Left ventricle myocardium inferior (tissue), 1 donor: Measurements from ENCODE around the gene AGFG1. TPM values are rescaled to one million over a fixed set of nuclear protein-coding genes. Genes with fewer than 3 reads are reported as not detected.
A peak's percentile ranks its signal among the peaks of the same experiment; 100 is the strongest.

Experiments used
- DNase-seq: peaks from one replicate; pipeline ENCODE4 v3.0.0-alpha.2; 2020
- H3K27ac ChIP-seq: fragments of 200-600 bp; replicated peaks from 2 replicates; pipeline ENCODE4 v1.8.0; 2021
- H3K27me3 ChIP-seq: fragments of 200-600 bp; 2 replicates; pipeline ENCODE4 v1.8.0; 2021; ENCODE audit warnings: low read depth
- H3K36me3 ChIP-seq: fragments of 200-600 bp; 2 replicates; pipeline ENCODE4 v1.8.0; 2021
- H3K4me1 ChIP-seq: fragments of 200-600 bp; 2 replicates; pipeline ENCODE4 v1.8.0; 2021
- H3K4me3 ChIP-seq: fragments of 200-600 bp; 2 replicates; pipeline ENCODE4 v1.8.0; 2021; ENCODE audit warnings: mild to moderate bottlenecking, moderate library complexity
- H3K9me3 ChIP-seq: fragments of 200-600 bp; replicated peaks from 2 replicates; pipeline ENCODE4 v1.8.0; 2021
- intact Hi-C: fragments of 100-400 bp; cut with micrococcal nuclease; formaldehyde crosslinking; loops from one replicate; pipeline ENCODE4 v1.11.0; 2022
- total RNA-seq: library from RNA; stranded (reverse); fragmentation: NEBNext Ultra II Directional; extraction: Animal tissue kit (Norgen Biotek cat#: 25700); gene quantifications from one replicate; pipeline ENCODE4 v1.2.1, GENCODE V29; 2021
- TF ChIP-seq, protein P1 (sequence below): fragments of 200-600 bp; IDR thresholded peaks from 2 replicates; pipeline ENCODE4 v1.8.0; 2021; ENCODE audit warnings: antibody characterized with exemption, mild to moderate bottlenecking, borderline replicate concordance
- donor health status: DM: no; HTN: yes; CAD: no; lungs with severe emphysema.

Gene AGFG1
- total RNA-seq, 1 donor from 2014 or later = 50.4 TPM

DNA sequence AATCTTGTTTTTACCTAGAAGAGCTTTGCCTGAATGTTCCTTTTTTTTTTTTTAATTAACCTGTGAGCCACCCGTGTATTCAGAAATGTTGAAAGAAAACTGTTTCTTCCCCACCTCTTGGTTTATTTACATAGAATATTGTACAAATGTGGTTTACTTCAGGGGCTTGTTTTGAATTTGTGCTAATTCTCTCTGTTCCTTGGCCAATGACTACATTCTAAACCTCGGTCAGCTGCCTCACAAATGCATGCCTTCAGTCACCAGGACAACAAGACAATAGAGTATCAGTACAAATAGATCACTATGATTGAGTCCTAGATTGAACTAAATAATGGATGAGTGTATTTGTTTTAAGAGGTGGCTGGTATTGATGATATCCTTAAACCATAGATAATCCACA lies 36.0 kb downstream of the AGFG1 start:
- intact Hi-C loops = no loop called here
- DNase-seq = no peak
- no peak overlapping the region for H3K4me3 ChIP-seq
- H3K4me1 ChIP-seq = peaks cover 97% of the 10 kb centered on the region
- no peaks in the 10 kb centered on the region for H3K9me3 ChIP-seq
- H3K27me3 ChIP-seq = no peaks in the 10 kb centered on the region
- no peaks in the 10 kb centered on the region for H3K36me3 ChIP-seq
- no peak overlapping the region for H3K27ac ChIP-seq
- TF ChIP-seq, protein P1, sequence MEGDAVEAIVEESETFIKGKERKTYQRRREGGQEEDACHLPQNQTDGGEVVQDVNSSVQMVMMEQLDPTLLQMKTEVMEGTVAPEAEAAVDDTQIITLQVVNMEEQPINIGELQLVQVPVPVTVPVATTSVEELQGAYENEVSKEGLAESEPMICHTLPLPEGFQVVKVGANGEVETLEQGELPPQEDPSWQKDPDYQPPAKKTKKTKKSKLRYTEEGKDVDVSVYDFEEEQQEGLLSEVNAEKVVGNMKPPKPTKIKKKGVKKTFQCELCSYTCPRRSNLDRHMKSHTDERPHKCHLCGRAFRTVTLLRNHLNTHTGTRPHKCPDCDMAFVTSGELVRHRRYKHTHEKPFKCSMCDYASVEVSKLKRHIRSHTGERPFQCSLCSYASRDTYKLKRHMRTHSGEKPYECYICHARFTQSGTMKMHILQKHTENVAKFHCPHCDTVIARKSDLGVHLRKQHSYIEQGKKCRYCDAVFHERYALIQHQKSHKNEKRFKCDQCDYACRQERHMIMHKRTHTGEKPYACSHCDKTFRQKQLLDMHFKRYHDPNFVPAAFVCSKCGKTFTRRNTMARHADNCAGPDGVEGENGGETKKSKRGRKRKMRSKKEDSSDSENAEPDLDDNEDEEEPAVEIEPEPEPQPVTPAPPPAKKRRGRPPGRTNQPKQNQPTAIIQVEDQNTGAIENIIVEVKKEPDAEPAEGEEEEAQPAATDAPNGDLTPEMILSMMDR = no peak

DNA sequence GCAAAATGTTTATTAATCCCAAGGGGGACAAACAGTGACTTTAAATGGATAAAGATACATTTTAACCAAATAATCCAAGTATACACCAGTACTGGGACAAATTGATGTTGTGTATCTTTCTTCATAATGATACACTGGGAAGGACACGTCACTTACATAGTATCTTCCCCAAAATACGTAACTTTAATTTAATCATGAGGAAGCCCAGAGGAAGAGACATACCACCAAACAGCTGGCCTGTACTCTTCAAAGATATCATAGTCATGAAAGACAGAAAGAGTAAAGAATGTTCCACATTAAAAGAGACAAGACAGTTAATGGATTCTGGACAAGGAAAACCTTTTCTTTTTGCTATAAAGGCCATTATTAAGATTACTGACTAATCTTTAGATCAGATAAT lies 37.1 kb downstream of the AGFG1 start:
- no peak overlapping the region for H3K27ac ChIP-seq
- no peak for DNase-seq
- TF ChIP-seq, protein P1 = no peak
- no peak overlapping the region for H3K4me3 ChIP-seq
- no peaks in the 10 kb centered on the region for H3K27me3 ChIP-seq
- intact Hi-C loops = no loop called here
- H3K36me3 ChIP-seq = no peaks in the 10 kb centered on the region
- no peaks in the 10 kb centered on the region for H3K9me3 ChIP-seq
- peaks cover 98% of the 10 kb centered on the region for H3K4me1 ChIP-seq

DNA sequence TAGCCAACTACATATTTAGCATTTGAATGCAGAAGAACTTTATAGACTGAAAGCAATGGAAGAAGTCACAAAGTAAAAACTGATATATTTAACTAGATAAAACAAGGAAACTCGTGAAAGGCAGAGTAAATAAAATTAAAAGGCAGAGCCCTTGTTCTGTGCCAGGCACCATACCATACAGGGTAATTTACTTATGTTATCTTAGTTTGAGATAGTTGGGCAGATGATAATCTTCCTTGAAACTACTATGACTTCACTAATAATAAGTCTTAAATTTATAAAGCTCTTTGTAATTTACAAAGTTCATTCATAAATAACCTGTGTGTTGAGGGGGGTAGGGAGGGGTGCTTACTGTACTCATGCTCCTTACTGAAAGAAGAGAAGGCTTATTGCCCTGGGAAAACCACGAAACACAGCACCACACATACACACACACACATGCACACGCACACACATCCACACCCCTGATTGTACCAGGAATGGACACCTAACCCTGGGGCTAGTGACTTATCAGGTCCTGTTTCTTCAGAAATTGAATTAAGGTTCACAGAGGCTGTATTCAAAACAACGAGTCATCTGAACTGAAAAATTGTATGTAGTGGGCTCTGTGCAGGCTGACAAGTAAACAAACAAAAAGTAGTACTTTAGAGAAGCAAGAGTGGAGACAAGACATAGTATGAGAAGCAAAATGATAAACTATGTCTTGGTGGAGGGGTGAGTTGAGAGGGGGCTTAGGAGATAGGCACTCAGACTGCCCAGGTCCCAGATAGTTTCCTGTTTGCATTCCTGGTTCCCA lies 38.1 kb downstream of the AGFG1 start:
- Histone ChIP-seq H3K9me3 (no peaks in the 10 kb centered on the region), H3K4me3 (no peak overlapping the region), H3K36me3 (no peaks in the 10 kb centered on the region), H3K4me1 (peaks cover 98% of the 10 kb centered on the region), H3K27me3 (no peaks in the 10 kb centered on the region), H3K27ac (no peak overlapping the region)
- TF ChIP-seq, protein P1 = no peak
- no peak for DNase-seq
- intact Hi-C loops = no loop called here

DNA sequence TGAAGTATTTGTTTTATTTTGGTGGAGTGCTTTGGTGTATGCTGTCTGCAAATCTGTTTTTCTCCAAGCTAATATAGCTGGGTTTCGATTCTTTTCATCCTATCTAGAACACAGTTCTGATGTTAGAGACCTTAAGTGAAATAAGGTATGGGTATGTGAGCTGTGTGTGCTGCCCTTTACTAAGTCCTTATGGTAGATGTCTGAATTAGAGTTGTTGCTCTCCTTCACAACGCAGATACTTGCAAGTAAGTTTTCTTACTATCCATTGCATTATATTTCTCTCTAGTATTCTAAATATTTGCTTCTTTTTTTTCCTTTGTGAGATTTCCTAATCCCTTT lies 38.6 kb downstream of the AGFG1 start:
- Histone ChIP-seq H3K36me3 (no peaks in the 10 kb centered on the region), H3K9me3 (no peaks in the 10 kb centered on the region), H3K27ac (no peak overlapping the region), H3K4me3 (no peak overlapping the region), H3K4me1 (peaks cover 98% of the 10 kb centered on the region), H3K27me3 (no peaks in the 10 kb centered on the region)
- no peak for DNase-seq
- intact Hi-C loops = no loop called here
- TF ChIP-seq, protein P1 = no peak

DNA sequence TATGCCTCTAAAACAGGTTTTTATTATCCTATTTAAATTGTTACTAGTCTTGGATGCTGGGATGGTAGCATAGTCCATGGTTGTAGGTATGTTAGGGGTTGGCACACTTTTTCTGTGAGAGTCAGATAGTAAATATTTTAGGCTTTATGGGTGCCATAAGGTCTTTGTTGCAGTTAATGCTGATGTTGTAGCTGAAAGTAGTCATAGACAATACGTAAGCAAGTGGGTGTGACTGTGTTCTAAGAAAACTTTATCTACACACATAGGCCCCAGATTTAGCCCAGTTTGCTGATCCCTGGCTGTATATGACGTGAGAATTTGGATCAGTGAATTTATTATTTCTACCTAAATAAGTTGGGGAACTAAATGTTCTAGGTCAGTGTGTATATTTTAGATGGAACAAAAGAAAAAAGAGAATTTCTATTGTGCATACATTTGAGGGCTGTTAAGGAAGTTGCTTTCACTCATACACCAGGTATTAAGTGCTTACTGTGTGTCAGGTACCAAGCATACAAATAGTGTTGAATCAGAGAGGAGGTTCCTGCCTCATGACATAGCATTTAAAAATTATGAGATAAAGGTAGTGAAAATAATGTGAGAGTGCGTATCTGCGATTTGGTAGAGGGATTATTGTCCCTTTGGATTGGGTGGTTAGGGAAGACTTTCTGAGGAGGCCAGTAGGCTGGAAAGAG lies 39.4 kb downstream of the AGFG1 start:
- H3K4me3 ChIP-seq = no peak overlapping the region
- intact Hi-C loops = no loop called here
- peak overlapping the region; percentile 10 for H3K27ac ChIP-seq
- no peaks in the 10 kb centered on the region for H3K9me3 ChIP-seq
- H3K27me3 ChIP-seq = no peaks in the 10 kb centered on the region
- TF ChIP-seq, protein P1 = no peak
- no peak for DNase-seq
- H3K36me3 ChIP-seq = no peaks in the 10 kb centered on the region
- H3K4me1 ChIP-seq = peaks cover 98% of the 10 kb centered on the region
